Liver (tissue), 3 donors: ENCODE results near the gene JAM3.

Source experiments
- ATF3 ChIP-seq: IDR thresholded peaks from 2 replicates; pipeline ENCODE4 v1.6.1; 2016; ENCODE audit warnings: antibody characterized with exemption
- CTCF ChIP-seq: fragments of 150-350 bp; IDR thresholded peaks from 2 replicates; pipeline ENCODE4 v1.5.1; 2017; ENCODE audit warnings: improper control_type of control experiment, low read depth, low read length; ENCODE audit not compliant: missing input control
- RAD21 ChIP-seq, 2 donors: IDR thresholded peaks; 2 replicates each; pipeline ENCODE4 v1.6.1; 2016; ENCODE audit warnings: antibody characterized with exemption in 2 of 2, mild to moderate bottlenecking in 2 of 2
- REST ChIP-seq: IDR thresholded peaks from 2 replicates; pipeline ENCODE4 v1.6.1; 2016; ENCODE audit warnings: antibody characterized with exemption, mild to moderate bottlenecking
- RXRA ChIP-seq, 2 donors: IDR thresholded peaks; 2 replicates each; pipeline ENCODE4 v1.6.1; 2017 to 2018; ENCODE audit warnings: antibody characterized with exemption in 2 of 2, mild to moderate bottlenecking in 1 of 2
- YY1 ChIP-seq: IDR thresholded peaks from 2 replicates; pipeline ENCODE4 v1.6.1; 2016; ENCODE audit warnings: antibody characterized with exemption, mild to moderate bottlenecking
- ZBTB33 ChIP-seq: IDR thresholded peaks from 2 replicates; pipeline ENCODE4 v1.6.1; 2016; ENCODE audit warnings: antibody characterized with exemption
- donor health status: healthy.
- donor health status: healthy.

- TF ChIP-seq CTCF, result no peak
- TF ChIP-seq REST, result no peak
- no peak for TF ChIP-seq RXRA (IDR thresholded peaks at IDR 0.05)
- TF ChIP-seq ATF3, result no peak
- no peak for TF ChIP-seq RAD21 (IDR thresholded peaks at IDR 0.05)
- TF ChIP-seq YY1, result no peak
- no peak for TF ChIP-seq ZBTB33
Observed at GRCh38 chr11:134040386-134041302, 28.2 kb upstream of the JAM3 start.
